HepG2 (cell line): Measurements from ENCODE around the gene KIAA1217. TPM values are rescaled to one million over a fixed set of nuclear protein-coding genes. Genes with fewer than 3 reads are reported as not detected.

Source experiments
- ATAC-seq: fragments of 200-7000 bp; cut with Tn5 transposase; 3 replicates; pipeline ENCODE4 v1.9.1; 2020; ENCODE audit warnings: mild to moderate bottlenecking, moderate library complexity
- BruUV-seq: library from RNA; stranded (reverse); fragments of 400-500 nt; replicated peaks from 2 replicates; lab custom pipeline; 2021; lab: Mats Ljungman, UMichigan
- CTCF ChIA-PET: fragments of 300-600 bp; formaldehyde crosslinking; extraction: SDS; loops from one replicate; lab custom pipeline; 2021; ENCODE audit warnings: low total read pairs, inconsistent platforms, low intra/inter-chr PET ratio; lab: Yijun Ruan, JAX
- POLR2A ChIA-PET: fragments of 350-600 bp; sonication (Branson Sonifier 250); formaldehyde crosslinking; loops from one replicate; lab custom pipeline; 2020; ENCODE audit warnings: antibody characterized with exemption, inconsistent platforms; lab: Yijun Ruan, JAX
- DNase-seq: peaks from one replicate; pipeline ENCODE4 v3.0.0-alpha.2; 2015; ENCODE audit warnings: low spot score
- FAIRE-seq: peaks from 3 replicates; lab custom pipeline; 2011; peaks lifted over from hg19 to GRCh38; lab: Jason Lieb, UNC
- H2AFZ ChIP-seq: one replicate; pipeline ENCODE4 v1.6.1; 2011; ENCODE audit warnings: low read length, inconsistent platforms
- H3K27ac ChIP-seq: fragments of 300-600 bp; 3 replicates; pipeline ENCODE4 v1.8.0; 2011; ENCODE audit warnings: mixed run types, mild to moderate bottlenecking, mixed read lengths, low read length, inconsistent platforms; ENCODE audit not compliant: insufficient read depth; ENCODE audit errors: extremely low read length
- H3K27me3 ChIP-seq, 2 experiments: fragments of 200-600 bp in 1 of 2; 2 replicates in 1 of 2; 3 replicates in 1 of 2; pipeline versions ENCODE4 v1.6.0 to v1.8.0; 2011; ENCODE audit warnings: low read length in 2 of 2, mild to moderate bottlenecking in 2 of 2, moderate library complexity in 2 of 2, inconsistent platforms in 1 of 2; ENCODE audit not compliant: insufficient read depth in 2 of 2, control insufficient read depth in 1 of 2
- H3K36me3 ChIP-seq, 2 experiments: fragments of 200-600 bp in 1 of 2; replicated peaks in 1 of 2; 2 replicates in 1 of 2; 3 replicates in 1 of 2; pipeline versions ENCODE4 v1.5.1 to v1.8.0; 2011; ENCODE audit warnings: low read length in 2 of 2, inconsistent platforms in 1 of 2; ENCODE audit not compliant: insufficient read depth in 2 of 2, control insufficient read depth in 1 of 2
- H3K4me1 ChIP-seq: 2 replicates; pipeline ENCODE4 v1.5.1; 2012; ENCODE audit warnings: low read length, inconsistent platforms; ENCODE audit not compliant: insufficient read depth
- H3K4me2 ChIP-seq: 2 replicates; pipeline ENCODE4 v1.6.0; 2011; ENCODE audit warnings: low read depth, low read length, inconsistent platforms
- H3K4me3 ChIP-seq, 3 experiments: fragments of 200-600 bp in 1 of 3; sonication (generic), shearing (Covaris generic) in 1 of 3; replicated peaks in 1 of 3; 2 replicates each; pipeline ENCODE4 v1.5.1; 2011 to 2016; ENCODE audit warnings: low read length in 3 of 3, inconsistent platforms in 2 of 3, low read depth in 2 of 3, mild to moderate bottlenecking in 2 of 3, control low read depth in 1 of 3, mixed read lengths in 1 of 3; ENCODE audit not compliant: insufficient read depth in 1 of 3
- H3K79me2 ChIP-seq: one replicate; pipeline ENCODE4 v1.6.1; 2011; ENCODE audit warnings: low read length, inconsistent platforms; ENCODE audit not compliant: insufficient read depth
- H3K9ac ChIP-seq: 2 replicates; pipeline ENCODE4 v1.6.0; 2011; ENCODE audit warnings: mild to moderate bottlenecking, low read depth, low read length, inconsistent platforms; ENCODE audit not compliant: insufficient read depth
- H3K9me3 ChIP-seq: 2 replicates; pipeline ENCODE4 v1.5.1; 2012; ENCODE audit warnings: mild to moderate bottlenecking, low read length
- H4K20me1 ChIP-seq: 2 replicates; pipeline ENCODE4 v1.6.0; 2011; ENCODE audit warnings: inconsistent platforms, mild to moderate bottlenecking, low read length, moderate library complexity; ENCODE audit not compliant: insufficient read depth
- CC2D1A ChIP-seq: sonication (generic); formaldehyde crosslinking; IDR thresholded peaks from 2 replicates; pipeline ENCODE4 v1.8.1; 2023; ENCODE audit warnings: mild to moderate bottlenecking, missing genetic modification reagents
- FLYWCH1 ChIP-seq: sonication (generic); formaldehyde crosslinking; IDR thresholded peaks from 2 replicates; pipeline ENCODE4 v1.8.1; 2023; ENCODE audit warnings: mild to moderate bottlenecking, missing genetic modification reagents
- KAT8 ChIP-seq: IDR thresholded peaks from 2 replicates; pipeline ENCODE4 v1.6.1; 2016; ENCODE audit warnings: missing genetic modification reagents, missing compliant biosample characterization
- MED8 ChIP-seq: sonication (generic); formaldehyde crosslinking; IDR thresholded peaks from 2 replicates; pipeline ENCODE4 v1.8.1; 2023; ENCODE audit warnings: mild to moderate bottlenecking, missing genetic modification reagents; ENCODE audit not compliant: insufficient replicate concordance
- MYC ChIP-seq: sonication (generic); formaldehyde crosslinking; IDR thresholded peaks from 2 replicates; pipeline ENCODE4 v1.9.0; 2021; ENCODE audit warnings: missing genetic modification reagents, borderline replicate concordance
- NCOA5 ChIP-seq: sonication (generic); formaldehyde crosslinking; IDR thresholded peaks from 2 replicates; pipeline ENCODE4 v1.4.0; 2020; ENCODE audit warnings: missing genetic modification reagents
- NFIB ChIP-seq: sonication (generic); formaldehyde crosslinking; IDR thresholded peaks from 2 replicates; pipeline ENCODE4 v1.9.0; 2021; ENCODE audit warnings: missing genetic modification reagents, mild to moderate bottlenecking, borderline replicate concordance
- POGZ ChIP-seq: sonication (generic); formaldehyde crosslinking; IDR thresholded peaks from 2 replicates; pipeline ENCODE4 v1.4.0; 2020; ENCODE audit warnings: mild to moderate bottlenecking, missing genetic modification reagents
- RELA ChIP-seq: sonication (generic); formaldehyde crosslinking; IDR thresholded peaks from 2 replicates; pipeline ENCODE4 v1.4.0; 2020; ENCODE audit warnings: missing genetic modification reagents
- SKI ChIP-seq: fragments of 450-650 bp; IDR thresholded peaks from one replicate; pipeline ENCODE4 v1.6.1; 2018; ENCODE audit warnings: mild to moderate bottlenecking; ENCODE audit not compliant: partially characterized antibody
- SRSF4 ChIP-seq: fragments of 200-400 bp; formaldehyde crosslinking; IDR thresholded peaks from one replicate; pipeline ENCODE4 v1.6.1; 2018; ENCODE audit warnings: mild to moderate bottlenecking, low read depth, low read length, moderate library complexity; ENCODE audit not compliant: poor library complexity, severe bottlenecking
- TBX3 ChIP-seq: fragments of 450-650 bp; IDR thresholded peaks from 2 replicates; pipeline ENCODE4 v1.6.1; 2017; ENCODE audit warnings: antibody characterized with exemption, mild to moderate bottlenecking, inconsistent platforms, borderline replicate concordance
- ZFX ChIP-seq: sonication (generic); formaldehyde crosslinking; IDR thresholded peaks from 2 replicates; pipeline ENCODE4 v1.4.0; 2020; ENCODE audit warnings: mild to moderate bottlenecking, low read depth, missing genetic modification reagents, moderate library complexity
- ZNF501 ChIP-seq: sonication (generic); formaldehyde crosslinking; IDR thresholded peaks from 2 replicates; pipeline ENCODE4 v1.5.1; 2020; ENCODE audit warnings: mild to moderate bottlenecking, moderate library complexity, missing genetic modification reagents
- ZNF782 ChIP-seq: sonication (generic); formaldehyde crosslinking; IDR thresholded peaks from 2 replicates; pipeline ENCODE4 v1.4.0; 2020; ENCODE audit warnings: missing genetic modification reagents, mild to moderate bottlenecking, borderline replicate concordance
- WGBS: methylation state at CpG from one replicate; pipeline ENCODE4 v1.1.6; 2017; ENCODE audit warnings: low lambda C conversion rate; 5-methylcytosine and 5-hydroxymethylcytosine counted together
- in situ Hi-C: cut with HindIII; loops from 2 replicates; pipeline ENCODE4 v1.10.0; 2017; ENCODE audit warnings: low pct_unique_long_range_greater_than_20kb; ENCODE audit not compliant: extremely low pct_ligation_motif_present
- intact Hi-C: fragments of 100-400 bp; cut with micrococcal nuclease; formaldehyde crosslinking; loops from one replicate; pipeline ENCODE4 v1.10.0; 2022; ENCODE audit not compliant: unreplicated experiment
- polyA plus RNA-seq, 8 experiments: library from polyadenylated mRNA; depleted of rRNA in 3 of 8; stranded (reverse) in 7 of 8; unstranded in 1 of 8; fragments of >200 nt; fragmentation: Illumina TruSeq in 4 of 8; extraction: Trizol in 4 of 8; gene quantifications; 2 replicates each; pipeline versions ENCODE4 v1.2.1 to v1.2.3, GENCODE V29; 2011 to 2016; ENCODE audit warnings: low read depth in 4 of 8, missing spikeins in 1 of 8, mixed read lengths in 1 of 8; ENCODE audit not compliant: insufficient read depth in 1 of 8
- total RNA-seq, 5 experiments: library from RNA; depleted of rRNA; stranded (reverse); fragments of >200 nt; fragmentation: Illumina TruSeq; extraction: Trizol; gene quantifications; 2 replicates each; pipeline ENCODE4 v1.2.3, GENCODE V29; 2016; ENCODE audit warnings: low read depth in 1 of 5
- TF ChIP-seq, protein P1 (sequence below): sonication (generic); formaldehyde crosslinking; IDR thresholded peaks from 2 replicates; pipeline ENCODE4 v1.4.0; 2020; ENCODE audit warnings: missing genetic modification reagents
- TF ChIP-seq, protein P2 (sequence below): sonication (generic); formaldehyde crosslinking; IDR thresholded peaks from 2 replicates; pipeline ENCODE4 v1.5.0; 2020; ENCODE audit warnings: missing genetic modification reagents
- TF ChIP-seq, protein P3 (sequence below): sonication (generic); formaldehyde crosslinking; IDR thresholded peaks from 2 replicates; pipeline ENCODE4 v1.4.0; 2020; ENCODE audit warnings: mild to moderate bottlenecking, missing genetic modification reagents
- TF ChIP-seq, protein P4 (sequence below): sonication (generic); formaldehyde crosslinking; IDR thresholded peaks from 2 replicates; pipeline ENCODE4 v1.5.1; 2020; ENCODE audit warnings: missing genetic modification reagents, mild to moderate bottlenecking, borderline replicate concordance

KIAA1217 gene
- total and polyA plus RNA-seq, 2 of the 13 experiments (the other 11 are each of a cell fraction or from before 2014, with no cell fraction given), result 4.6 to 10.9 TPM

DNA sequence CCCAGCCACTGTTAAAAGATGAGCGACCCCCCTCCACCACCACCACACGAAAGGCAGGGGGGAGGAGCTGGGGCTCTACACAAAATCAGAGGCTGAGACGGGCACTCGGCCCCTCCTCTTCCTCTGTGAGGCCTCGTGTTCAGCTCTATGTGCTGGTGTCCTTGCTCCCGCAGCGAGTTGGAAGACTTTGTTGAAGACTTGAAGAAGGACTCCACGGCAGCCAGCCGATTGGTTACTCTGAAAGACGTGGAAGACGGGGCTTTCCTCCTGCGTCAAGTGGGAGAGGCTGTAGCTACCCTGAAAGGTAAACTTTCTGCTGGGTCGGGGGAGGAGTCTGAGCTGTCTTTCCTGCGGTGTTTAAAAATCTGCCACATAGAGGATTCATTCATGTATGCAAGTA lies 311.0 kb downstream of the KIAA1217 start (continued):
- TF ChIP-seq, protein P1, sequence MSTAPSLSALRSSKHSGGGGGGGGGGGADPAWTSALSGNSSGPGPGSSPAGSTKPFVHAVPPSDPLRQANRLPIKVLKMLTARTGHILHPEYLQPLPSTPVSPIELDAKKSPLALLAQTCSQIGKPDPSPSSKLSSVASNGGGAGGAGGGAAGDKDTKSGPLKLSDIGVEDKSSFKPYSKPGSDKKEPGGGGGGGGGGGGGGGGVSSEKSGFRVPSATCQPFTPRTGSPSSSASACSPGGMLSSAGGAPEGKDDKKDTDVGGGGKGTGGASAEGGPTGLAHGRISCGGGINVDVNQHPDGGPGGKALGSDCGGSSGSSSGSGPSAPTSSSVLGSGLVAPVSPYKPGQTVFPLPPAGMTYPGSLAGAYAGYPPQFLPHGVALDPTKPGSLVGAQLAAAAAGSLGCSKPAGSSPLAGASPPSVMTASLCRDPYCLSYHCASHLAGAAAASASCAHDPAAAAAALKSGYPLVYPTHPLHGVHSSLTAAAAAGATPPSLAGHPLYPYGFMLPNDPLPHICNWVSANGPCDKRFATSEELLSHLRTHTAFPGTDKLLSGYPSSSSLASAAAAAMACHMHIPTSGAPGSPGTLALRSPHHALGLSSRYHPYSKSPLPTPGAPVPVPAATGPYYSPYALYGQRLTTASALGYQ, result no peak
- TF ChIP-seq RELA (no peak), ZNF782 (CRISPR knock-in tag) (no peak), MYC (no peak), NFIB (CRISPR knock-in tag) (no peak), MED8 (CRISPR knock-in tag) (no peak), ZNF501 (CRISPR knock-in tag) (no peak), ZFX (CRISPR knock-in tag) (no peak), NCOA5 (CRISPR knock-in tag) (no peak)
- TF ChIP-seq, protein P2, sequence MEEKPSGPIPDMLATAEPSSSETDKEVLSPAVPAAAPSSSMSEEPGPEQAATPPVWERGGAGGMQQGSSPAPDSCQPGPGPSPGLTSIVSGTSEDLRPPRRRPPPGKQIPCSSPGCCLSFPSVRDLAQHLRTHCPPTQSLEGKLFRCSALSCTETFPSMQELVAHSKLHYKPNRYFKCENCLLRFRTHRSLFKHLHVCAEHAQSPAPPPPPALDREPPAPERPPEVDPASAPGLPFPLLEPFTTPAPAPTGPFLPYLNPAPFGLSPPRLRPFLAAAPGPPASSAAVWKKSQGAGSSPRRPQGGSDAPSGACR (CRISPR knock-in tag), result no peak

DNA sequence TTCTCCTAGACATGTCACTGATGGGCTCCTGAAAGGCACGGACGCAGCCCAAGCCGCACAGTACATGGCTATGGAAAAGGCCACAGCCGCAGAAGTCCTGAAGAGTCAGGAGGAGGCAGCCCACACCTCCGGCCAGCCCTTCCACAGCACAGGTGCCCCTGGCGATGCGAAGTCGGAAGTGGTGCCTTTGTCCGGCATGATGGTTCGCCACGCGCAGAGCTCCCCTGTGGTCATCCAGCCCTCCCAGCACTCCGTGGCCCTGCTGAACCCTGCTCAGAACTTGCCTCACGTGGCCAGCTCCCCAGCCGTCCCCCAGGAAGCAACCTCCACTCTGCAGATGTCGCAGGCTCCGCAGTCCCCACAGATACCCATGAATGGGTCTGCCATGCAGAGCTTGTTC lies 315.4 kb downstream of the KIAA1217 start:
- CTCF ChIA-PET, result no interaction called here
- TF ChIP-seq KAT8 (CRISPR knock-in tag) (no peak), SRSF4 (no peak), POGZ (CRISPR knock-in tag) (no peak), TBX3 (no peak), FLYWCH1 (CRISPR knock-in tag) (no peak), SKI (no peak), ZNF782 (CRISPR knock-in tag) (no peak), CC2D1A (CRISPR knock-in tag) (no peak)
- TF ChIP-seq, protein P3, sequence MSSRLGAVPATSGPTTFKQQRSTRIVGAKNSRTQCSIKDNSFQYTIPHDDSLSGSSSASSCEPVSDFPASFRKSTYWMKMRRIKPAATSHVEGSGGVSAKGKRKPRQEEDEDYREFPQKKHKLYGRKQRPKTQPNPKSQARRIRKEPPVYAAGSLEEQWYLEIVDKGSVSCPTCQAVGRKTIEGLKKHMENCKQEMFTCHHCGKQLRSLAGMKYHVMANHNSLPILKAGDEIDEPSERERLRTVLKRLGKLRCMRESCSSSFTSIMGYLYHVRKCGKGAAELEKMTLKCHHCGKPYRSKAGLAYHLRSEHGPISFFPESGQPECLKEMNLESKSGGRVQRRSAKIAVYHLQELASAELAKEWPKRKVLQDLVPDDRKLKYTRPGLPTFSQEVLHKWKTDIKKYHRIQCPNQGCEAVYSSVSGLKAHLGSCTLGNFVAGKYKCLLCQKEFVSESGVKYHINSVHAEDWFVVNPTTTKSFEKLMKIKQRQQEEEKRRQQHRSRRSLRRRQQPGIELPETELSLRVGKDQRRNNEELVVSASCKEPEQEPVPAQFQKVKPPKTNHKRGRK (CRISPR knock-in tag), result no peak
- TF ChIP-seq, protein P4, sequence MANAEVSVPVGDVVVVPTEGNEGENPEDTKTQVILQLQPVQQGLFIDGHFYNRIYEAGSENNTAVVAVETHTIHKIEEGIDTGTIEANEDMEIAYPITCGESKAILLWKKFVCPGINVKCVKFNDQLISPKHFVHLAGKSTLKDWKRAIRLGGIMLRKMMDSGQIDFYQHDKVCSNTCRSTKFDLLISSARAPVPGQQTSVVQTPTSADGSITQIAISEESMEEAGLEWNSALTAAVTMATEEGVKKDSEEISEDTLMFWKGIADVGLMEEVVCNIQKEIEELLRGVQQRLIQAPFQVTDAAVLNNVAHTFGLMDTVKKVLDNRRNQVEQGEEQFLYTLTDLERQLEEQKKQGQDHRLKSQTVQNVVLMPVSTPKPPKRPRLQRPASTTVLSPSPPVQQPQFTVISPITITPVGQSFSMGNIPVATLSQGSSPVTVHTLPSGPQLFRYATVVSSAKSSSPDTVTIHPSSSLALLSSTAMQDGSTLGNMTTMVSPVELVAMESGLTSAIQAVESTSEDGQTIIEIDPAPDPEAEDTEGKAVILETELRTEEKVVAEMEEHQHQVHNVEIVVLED (CRISPR knock-in tag), result no peak

More for the DNA sequence above, 315.4 kb downstream of the KIAA1217 start:
- H3K9ac ChIP-seq, result no peak overlapping the region
- 100% methylated on average over 5 of the region's 17 CpGs for WGBS
- no peak overlapping the region for H3K27ac ChIP-seq
- H4K20me1 ChIP-seq, result no peaks in the 10 kb centered on the region
- ATAC-seq (no peak; the same call in 2 of the 3 replicates), DNase-seq (no peak), FAIRE-seq (no peak)
- POLR2A ChIA-PET, result no interaction called here
- BruUV-seq, result no TSS peak
- no peaks in the 10 kb centered on the region for H3K79me2 ChIP-seq
- H3K36me3 ChIP-seq, result peaks cover 27 to 47% of the 10 kb centered on the region in 2 experiments; a peak in 4 of 5 replicates
- H3K4me2 ChIP-seq, result no peak overlapping the region
- in situ Hi-C loops (loop anchor here (25.0 kb wide), 1 partner anchor 537 kb away; no protein-coding TSS in a partner anchor), intact Hi-C loops (no loop called here)
- H2AFZ ChIP-seq, result no peak overlapping the region
- no peak overlapping the region for H3K4me3 ChIP-seq
- no peaks in the 10 kb centered on the region for H3K4me1 ChIP-seq
- H3K27me3 ChIP-seq, result no peaks in the 10 kb centered on the region
- no peaks in the 10 kb centered on the region for H3K9me3 ChIP-seq
